DMS53 (cell line): ENCODE data around the gene HAGH.

Source experiments
- DNase-seq: peaks from one replicate; lab custom pipeline; 2025; lab: John Stamatoyannopoulos, UW

HAGH gene

DNA sequence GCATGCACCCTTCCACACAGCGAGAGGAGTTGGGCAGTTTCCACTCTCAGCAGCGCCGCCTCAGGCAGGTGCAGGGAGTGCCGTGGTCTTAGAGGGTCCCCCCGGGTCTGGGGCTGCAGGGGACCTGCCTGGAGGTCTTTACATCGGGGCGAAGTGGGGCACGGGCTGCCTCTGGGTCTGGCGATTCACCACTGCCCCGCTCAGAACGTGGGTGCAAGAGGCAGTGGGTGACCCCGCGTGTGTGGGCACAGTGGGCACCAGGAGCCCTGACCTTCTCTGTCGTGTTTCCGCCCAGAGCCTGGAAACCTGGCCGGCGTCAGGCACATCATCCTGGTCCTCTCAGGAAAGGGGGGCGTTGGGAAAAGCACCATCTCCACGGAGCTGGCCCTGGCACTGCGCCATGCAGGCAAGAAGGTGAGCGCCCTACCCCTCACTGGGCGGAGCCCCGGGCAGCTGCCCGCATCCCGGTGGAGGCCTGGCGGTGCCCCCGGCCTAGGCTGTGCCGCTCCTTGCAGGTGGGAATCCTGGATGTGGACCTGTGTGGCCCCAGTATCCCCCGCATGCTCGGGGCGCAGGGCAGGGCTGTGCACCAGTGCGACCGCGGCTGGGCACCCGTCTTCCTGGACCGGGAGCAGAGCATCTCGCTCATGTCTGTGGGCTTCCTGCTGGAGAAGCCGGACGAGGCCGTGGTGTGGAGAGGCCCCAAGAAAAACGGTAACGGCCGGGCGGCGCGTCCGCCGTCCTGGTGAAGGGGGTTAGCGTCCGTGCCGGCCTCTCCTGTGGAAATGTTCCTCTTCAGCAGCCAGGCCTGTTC lies 40.2 kb downstream of the HAGH start:
- no peak for DNase-seq

DNA sequence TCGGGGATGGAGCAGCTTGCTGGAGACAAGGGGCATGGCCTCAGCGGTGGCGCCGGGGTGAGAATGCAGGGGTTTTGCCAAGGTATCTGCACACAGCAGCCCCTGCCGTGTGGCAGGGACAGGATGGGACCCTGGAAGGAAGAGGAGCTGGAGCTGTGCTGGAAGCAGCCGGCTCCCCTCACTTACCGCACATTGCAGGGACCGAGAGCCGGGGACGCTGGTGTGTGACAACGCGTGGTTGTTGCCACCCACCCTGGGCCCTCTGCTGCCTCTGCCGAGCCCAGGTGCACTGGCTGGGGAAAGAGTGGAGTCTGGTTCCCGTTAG lies 40.8 kb downstream of the HAGH start:
- no peak for DNase-seq

DNA sequence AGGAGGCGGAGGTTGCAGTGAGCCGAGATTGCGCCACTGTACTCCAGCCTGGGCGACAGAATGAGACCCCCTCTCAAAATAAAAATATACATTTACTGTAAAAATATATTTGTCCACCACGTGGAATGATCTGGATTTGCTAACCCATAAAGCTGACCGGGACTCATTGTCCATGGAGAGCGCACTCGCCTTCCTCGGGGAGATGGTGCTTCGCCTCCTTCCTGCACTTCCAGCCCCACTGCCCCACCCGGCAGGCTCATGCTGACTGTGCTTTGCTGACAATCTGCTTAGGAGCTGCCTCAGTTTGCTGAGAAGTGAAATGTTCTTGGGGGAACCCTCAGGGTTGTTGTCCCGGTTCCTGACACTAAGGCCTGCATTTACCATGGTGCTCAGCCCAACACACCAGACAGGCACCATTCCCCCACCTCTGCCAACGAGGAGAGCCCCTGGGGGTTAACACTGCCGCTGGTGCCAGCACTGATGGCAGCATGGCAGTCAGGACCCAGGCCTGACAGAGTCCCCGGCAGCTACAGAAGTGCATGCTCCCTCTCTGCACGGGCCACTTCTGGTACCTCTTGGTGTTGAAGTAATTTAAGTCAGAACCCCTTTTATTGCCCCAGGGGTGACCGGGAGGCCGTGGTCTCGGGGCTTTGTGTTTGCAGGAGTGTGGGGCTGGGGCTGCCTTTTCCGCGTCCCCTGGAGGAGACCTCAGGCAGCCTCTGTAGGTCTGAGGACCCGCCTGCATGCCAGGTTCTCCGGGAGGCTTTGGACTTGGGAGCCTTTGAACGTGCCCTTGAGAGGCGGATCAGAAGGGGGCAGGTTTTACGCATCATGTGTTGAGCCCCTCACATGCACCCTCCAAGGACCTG lies 41.4 kb downstream of the HAGH start:
- no peak for DNase-seq

DNA sequence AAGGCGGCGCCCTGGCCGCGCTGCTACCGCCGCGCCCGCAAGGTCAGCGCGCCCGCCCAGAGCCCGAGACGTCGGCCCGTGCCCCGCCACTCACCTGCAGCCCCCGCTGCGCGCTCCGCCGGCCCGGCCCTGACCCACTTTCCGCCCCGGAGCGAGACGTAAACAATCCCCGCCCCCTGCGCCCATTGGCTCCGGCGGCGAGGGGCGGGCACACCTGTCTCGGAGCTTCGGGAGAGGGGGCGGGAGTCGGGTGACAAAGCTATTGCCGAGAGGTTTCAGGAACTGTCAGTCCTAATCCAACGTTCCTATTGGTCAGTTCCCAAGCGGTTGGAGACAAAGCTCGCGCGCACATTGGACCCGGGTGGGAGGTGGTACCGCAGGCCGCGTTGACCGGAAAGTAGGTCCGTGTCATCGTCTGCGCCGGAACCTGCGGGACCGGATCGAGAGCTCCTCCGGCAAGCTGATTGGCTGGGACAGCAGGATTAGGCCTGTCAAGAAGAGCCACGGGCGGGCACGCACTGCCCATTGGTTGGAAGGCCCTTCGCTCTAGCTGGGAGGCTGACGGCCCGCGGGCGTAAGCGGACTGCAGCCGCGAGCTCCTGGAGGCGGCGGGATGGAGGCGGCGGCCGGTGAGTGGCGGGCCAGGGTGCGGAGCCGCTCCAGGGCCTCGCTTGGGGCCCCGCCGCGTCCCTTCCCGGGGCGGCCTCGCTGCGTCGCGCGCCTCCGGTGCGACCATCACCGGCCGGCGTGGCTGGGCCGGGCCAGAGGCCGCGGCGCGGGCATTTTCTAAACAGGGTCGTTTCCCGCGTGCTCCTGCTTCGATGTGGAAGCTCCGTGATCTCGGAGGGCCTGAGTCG lies 44.0 kb downstream of the HAGH start, which contains the start of the genes NUBP2 and SPSB3:
TSS of gene NUBP2 (plus strand) at position 553 of the 857 bp plus-strand sequence. CDS start at position 614, 61 bp downstream.
TSS of gene SPSB3 (minus strand) at position 164 of the 857 bp plus-strand sequence. CDS start 1,088 bp downstream, outside the sequence.
- DNase-seq, result peak; percentile 99

DNA sequence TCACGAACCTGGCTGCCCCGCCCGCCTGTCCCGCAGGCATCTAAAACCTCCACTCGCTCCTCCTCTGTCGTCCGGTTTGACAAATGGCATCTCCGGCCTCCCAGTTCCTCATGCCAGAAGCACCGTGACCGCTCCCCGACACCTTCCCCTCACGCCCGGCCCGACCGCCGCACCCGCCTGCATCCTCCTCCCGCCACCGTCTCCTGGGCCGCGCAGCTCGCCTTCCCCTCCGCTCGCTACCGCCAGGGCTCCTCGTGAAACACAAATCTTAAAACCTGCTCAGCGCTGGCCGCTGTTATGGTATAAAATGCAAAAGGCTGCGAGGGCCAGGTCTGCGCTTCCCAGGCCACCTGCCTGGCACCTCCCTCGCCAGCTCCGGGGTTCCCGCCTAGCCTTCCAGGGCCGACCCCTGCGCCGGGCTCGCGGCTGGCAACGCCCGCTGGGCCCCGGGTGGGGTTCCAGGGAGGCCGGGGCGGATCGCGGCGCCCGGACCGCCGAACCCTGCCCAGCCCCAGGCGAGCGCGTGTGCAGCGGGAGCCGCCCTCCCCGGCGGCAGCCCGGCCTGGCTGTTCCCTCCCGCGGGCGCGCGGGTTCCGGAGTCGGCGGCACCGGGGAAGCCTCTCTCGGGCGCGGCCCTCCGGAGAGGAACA lies 44.7 kb downstream of the HAGH start:
- peak; percentile 67 for DNase-seq

DNA sequence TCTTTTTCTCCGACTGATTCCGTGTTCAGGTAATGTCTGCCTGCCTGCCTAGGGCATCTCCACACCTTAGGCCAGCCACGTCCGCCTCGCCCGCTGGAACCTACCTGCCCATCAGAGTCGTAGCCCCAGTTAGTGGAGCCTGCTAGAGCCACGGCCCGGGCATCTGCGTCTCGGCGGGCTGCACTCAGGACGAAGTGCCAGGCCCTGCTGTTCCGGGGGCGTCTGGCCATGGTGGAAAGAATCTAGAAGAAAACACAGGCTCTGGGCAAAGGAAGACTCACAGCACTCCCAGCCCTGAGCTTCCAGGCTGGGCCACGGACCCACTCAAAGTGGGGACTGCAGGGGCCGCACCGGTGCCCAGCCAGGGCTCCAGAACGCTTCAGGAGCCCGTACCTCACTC lies 45.4 kb downstream of the HAGH start:
- no peak for DNase-seq

DNA sequence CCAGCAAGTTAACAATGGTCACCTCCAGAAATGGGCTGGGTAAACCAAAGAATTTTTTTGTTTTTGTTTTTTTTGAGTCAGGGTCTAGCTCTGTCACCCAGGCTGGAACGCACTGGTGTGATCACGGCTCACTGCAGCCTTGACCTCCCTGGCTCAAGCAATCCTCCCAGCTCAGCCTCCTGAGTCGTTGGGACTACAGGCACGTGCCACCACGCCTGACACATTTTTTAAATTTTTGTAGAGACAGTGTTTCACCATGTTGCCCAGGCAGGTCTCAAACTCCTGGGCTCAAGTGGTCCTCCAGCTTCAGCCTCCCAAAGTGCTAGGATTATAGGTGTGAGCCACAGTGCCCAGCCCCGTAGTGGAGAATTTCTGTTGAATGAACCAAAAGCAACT lies 46.0 kb downstream of the HAGH start:
- no peak for DNase-seq

DNA sequence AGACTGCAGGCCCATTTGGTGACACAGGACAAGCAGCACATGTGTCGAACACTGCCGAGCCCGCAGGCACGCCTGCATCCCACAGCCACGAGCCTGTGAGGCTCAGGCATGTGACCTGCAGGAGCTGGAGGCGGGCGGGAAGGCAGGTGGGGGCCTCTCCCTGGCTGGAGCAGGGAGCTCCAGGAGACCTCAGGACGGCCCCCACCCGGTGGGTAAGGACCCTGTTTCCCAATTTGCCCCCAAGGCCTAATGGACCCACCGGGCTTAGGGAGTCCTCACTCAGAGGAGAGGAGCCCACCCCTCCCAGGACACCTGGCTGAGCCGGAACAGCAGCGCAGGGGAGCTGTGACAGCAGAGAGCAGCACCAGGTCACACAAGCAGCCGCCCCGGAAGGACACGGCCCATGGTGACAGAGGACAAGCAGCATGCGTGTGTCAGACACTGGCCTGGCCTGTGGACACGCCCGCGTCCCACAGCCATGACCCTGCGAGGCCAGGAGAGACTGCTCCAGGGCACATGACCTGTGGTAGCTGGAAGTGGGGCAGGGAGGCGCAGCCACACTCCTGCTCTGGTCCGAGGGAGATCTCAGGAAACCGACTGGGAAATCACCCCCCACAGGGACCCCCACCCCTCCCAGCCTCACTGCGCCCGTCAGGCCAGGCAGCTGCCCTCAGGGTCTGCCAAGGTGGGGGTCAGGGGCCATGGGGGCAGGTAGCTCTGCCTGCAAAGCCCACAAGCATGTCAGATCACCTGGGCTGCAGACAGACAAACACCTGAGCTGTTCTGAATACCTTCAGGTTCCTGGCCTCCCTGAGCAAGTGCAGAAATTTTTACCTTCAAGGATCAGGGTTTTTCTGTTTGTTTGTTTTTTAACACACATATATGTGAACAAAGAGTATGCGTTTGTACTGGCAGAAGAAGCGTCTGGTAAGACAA lies 46.6 kb downstream of the HAGH start:
- DNase-seq, result no peak

DNA sequence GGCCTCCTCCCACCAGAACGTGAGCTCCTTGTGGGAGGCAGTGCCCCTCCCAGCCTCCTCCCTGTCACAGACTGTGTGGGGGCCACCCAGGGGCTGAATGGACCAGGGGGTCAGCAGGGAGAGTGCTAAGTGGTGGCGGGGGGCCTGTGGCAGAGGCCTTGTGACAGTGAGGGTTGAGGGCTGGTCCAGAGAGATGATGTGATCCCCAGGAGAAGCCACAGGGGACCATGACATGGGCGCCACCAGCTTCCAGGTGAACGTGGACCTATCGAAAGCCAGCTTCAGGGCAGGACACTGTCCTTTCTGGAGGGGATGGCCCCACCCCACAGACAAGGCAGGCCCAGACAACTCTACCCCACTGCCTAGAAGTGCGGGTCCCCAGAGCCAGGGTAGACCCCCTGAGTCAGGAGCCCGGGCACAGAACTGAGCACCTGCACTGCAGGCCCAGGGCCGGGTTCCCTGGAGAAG lies 47.4 kb downstream of the HAGH start:
- DNase-seq, result no peak

DNA sequence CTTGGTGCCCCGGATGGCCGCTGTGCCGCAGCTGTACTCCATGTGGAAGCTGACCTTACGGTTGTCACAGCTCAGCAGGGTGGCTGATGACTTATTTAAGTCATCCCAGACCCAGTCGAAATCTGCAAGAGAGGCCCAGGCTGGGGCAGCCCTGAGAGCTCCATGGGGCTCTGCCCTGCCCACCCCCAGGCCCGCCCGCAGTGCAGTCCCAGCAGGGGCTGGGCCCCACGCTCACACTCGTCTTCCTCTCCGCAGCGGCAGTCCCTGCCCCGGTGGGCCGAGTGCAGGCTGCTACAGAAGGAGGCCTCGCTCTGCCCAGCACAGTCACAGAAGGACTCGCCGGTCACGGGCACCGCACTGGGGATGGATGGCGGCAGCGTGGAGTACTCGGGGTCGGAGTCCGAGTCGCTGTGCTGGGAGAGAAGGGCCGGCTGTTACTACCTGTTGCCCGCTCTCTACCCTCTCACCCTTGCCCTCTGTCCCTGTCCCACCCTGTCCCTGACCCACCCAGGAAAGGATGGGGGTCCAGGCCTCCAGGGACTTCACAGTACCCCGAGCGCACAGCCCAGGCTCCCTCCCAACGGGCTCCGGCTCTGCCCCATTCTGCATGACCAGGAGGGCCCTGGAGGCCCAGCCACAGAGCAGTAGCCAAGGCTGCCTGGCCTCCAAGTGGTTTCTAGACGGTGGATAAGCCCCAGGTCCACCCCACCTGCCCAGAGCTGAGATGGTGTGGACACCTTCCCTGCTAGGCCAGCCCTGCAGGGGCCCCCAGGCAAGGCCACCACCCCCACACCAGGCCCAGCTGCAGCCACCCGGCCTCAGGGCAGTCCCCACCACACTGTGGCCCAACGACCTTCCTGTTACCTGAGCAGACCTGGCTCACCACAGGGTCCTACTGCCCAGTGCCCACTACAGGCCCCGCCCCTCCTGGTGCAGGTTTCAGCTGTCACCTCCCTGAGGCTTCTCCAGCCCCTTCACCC lies 48.1 kb downstream of the HAGH start:
- no peak for DNase-seq

DNA sequence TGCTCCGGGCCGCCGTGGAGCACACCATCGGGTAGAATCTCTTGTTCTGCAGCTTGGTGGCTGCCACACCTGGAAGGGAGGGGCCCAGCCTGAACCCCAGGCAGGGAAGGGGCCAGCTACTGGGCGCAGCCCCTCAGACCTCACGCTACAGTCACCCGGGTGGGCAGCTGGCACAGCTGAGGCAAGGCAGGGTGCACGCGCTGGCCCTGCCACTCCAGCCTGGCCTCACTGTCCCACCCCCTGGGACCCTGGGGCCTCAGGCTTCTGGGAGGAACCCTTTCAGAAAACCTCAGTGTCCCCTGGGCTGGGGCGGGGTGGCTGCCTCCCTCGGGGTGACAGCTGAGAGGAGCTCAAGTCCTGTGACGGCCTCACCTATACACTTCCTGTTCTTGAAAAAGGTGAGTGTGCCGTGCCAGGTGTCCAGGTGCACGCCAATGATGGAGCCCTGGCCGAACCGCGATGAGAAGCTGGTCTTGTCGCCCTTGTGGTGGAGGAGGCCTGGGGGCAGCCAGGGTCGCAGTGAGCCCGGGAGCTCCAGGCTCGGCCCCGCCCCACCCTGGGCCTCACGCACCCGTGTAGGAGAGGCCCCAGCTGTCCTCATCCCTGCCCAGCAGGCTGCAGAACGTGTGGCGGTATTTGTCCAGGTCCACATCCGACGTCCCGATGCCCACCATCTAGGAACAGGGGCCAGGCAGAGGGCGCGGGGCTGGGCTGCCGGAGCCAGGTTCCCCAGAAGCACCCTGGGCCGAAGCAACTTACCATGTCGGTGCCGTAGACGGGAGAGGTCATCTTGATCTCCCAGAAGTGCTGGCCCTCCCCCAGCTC lies 49.0 kb downstream of the HAGH start:
- DNase-seq, result peak; percentile 20

DNA sequence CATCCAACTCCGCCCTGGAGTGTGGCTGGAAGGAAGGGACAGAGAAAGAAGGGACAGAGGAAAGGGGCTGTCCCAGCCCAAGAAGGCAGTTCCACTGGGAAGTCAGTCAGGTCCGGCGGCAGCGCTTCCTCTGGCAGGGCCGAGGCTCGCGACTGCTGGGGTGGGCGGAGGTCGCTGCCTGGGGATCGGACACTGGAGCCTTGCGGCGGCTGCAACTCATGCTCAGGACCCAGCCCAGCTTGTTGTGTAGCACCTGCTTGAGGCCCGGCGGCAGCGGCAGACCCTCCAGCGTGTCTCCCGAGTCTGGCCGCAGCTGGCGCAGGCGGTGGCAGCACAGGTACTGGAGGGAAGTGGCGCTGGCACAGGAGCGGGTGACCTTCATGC lies 49.6 kb downstream of the HAGH start:
- DNase-seq, result no peak

DNA sequence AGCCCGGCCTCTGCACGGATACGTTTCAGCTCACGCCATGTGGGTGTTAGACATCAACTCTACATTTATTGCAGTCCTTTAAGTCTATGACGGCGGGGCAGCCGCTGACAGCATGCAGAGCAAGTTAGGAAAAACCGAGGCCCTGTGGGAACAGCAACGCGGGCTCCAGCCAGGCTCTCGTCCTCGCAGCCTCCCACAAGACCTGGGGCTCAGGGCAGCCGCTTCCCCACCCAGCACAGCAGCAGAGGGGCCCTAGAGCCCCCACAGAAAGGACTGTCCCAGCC lies 50.0 kb downstream of the HAGH start:
- DNase-seq, result no peak

DNA sequence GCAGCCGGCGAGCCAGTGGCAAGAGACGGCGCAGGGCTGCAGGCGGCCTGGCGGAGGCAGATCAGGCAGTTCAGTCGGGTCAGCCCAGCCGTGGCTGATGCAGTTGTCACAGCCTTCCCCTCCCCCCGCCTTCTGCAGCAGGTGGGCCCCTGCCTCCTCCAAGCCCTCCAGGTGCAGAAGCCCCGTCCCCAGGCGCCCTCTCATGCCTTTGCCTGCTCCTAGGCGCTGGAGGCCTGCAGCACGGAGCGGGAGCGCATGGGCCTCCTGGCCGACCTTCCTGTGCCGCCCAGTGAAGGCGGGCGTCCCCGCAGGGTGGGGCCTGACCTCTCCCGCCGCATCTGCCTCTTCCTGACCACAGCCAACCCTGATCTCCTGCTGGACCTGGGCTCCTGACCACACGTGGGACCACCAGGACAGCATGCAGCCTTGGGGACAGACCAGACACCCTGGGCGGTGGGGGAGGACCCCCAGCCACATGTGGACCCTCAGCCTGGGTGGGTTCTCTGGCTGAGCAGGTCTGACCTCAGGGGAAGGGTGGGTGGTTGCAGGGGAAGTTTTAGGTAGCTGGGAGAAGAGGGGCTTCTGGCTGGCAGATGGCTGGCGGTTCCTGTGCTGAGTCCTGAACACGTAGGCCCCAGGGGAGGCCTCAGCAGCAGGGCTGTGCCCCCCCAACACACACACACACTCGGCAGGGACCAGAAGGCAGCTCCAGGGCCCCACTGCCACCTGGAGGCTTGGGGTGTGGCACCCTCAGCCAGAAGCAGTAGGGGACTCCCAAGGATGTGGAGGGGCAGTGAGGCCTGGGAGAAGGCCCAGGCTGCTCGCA lies 50.6 kb downstream of the HAGH start:
- no peak for DNase-seq

DNA sequence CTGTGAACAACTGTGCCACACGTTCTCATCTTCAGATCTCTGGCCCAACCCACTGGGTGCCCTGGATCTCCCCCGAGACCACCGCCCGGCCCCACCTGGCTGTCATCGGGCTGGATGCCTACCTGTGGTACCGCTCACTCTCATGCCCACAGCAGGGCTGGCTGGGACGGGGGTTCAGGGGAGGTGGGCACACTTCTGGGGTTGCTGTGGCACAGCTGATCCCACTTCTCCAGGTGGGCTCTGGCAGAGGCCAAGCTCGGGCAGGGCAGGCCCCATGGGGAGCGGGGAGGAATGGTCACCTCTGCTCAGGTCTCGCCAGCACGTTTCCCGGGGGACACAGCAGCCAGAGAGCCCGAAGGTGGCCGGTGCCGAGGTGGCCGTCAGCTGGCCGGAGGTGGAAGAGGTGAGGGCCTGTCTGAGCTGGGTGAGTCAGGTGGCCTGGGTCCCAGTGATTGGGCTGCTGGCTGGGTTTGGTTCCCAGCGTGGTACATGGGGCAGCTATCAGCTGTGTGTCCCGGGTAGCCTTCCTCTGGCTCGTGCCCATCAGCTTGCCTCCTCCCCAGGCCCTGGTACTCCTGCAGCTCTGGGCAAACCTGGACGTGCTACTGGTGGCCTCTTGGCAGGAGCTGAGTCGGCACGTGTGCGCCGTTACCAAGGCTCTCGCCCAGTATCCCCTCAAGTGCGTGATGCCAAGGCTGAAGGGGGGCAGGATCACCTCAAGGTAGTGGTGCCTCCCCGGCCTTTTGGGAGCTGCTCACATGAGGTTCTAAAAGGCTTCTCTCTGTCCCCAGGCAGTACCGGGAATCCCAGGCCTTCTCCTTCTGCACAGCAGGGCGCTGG lies 51.4 kb downstream of the HAGH start:
- DNase-seq, result no peak

DNA sequence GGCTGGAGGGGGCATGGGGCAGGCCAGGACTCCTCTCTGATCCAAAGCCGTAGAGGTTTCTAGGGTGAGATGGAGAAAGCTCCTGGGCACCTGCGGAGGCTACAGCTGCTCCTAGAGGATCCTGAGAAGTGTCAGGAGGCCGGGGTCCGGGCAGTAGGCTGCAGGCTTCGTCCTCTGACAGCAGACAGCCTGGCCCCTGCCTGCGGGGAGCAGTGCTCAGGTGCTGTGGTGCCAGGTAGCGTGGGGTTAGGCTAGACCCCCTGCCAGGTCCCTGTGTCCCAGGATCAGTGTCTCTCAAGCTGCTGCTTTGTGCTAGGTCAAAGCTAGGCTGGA lies 52.2 kb downstream of the HAGH start:
- no peak for DNase-seq
